ENCODE data around the gene HHLA2.

HHLA2 gene

DNA sequence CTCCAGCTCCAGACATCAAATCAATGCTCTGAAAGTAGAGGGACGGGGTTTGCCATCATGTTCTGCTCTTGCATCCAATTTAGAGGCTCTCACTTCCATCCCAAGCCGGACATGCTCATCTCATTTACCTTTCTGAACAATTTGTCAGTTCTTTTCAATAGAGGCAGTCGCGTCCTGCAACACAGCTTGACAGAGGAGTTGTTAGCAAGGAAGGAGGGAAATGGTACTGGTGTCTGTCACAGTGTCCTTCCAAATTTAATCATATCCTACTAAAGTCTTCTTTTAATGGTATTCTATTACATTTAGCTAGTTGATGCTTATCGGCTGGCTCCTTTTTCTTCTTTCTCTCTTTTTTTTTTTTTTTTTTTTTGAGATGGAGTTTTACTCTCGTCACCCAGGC, 45.6 kb downstream of the HHLA2 start:
- ATAC-seq = no peak
- TF ChIP-seq GLIS3 (CRISPR knock-in tag; IDR thresholded peaks at IDR 0.05) (no peak), SNAI2 (CRISPR knock-in tag; IDR thresholded peaks at IDR 0.05) (no peak), PPARA (CRISPR knock-in tag; IDR thresholded peaks at IDR 0.05; ENCODE audit: borderline replicate concordance) (no peak), TOX (CRISPR knock-in tag; IDR thresholded peaks at IDR 0.05; ENCODE audit: borderline replicate concordance) (no peak), CSDC2 (CRISPR knock-in tag; IDR thresholded peaks at IDR 0.05) (no peak), ZC3H10 (CRISPR knock-in tag; IDR thresholded peaks at IDR 0.05) (no peak), ZNF8 (CRISPR knock-in tag; IDR thresholded peaks at IDR 0.05) (no peak)
- TF ChIP-seq, protein P1, sequence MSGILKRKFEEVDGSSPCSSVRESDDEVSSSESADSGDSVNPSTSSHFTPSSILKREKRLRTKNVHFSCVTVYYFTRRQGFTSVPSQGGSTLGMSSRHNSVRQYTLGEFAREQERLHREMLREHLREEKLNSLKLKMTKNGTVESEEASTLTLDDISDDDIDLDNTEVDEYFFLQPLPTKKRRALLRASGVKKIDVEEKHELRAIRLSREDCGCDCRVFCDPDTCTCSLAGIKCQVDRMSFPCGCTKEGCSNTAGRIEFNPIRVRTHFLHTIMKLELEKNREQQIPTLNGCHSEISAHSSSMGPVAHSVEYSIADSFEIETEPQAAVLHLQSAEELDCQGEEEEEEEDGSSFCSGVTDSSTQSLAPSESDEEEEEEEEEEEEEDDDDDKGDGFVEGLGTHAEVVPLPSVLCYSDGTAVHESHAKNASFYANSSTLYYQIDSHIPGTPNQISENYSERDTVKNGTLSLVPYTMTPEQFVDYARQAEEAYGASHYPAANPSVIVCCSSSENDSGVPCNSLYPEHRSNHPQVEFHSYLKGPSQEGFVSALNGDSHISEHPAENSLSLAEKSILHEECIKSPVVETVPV (CRISPR knock-in tag; IDR thresholded peaks at IDR 0.05) = no peak
- TF ChIP-seq, protein P2, sequence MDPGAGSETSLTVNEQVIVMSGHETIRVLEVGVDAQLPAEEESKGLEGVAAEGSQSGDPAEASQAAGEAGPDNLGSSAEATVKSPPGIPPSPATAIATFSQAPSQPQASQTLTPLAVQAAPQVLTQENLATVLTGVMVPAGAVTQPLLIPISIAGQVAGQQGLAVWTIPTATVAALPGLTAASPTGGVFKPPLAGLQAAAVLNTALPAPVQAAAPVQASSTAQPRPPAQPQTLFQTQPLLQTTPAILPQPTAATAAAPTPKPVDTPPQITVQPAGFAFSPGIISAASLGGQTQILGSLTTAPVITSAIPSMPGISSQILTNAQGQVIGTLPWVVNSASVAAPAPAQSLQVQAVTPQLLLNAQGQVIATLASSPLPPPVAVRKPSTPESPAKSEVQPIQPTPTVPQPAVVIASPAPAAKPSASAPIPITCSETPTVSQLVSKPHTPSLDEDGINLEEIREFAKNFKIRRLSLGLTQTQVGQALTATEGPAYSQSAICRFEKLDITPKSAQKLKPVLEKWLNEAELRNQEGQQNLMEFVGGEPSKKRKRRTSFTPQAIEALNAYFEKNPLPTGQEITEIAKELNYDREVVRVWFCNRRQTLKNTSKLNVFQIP (CRISPR knock-in tag; IDR thresholded peaks at IDR 0.05; ENCODE audit: borderline replicate concordance, low read depth) = no peak
- TF ChIP-seq, protein P3, sequence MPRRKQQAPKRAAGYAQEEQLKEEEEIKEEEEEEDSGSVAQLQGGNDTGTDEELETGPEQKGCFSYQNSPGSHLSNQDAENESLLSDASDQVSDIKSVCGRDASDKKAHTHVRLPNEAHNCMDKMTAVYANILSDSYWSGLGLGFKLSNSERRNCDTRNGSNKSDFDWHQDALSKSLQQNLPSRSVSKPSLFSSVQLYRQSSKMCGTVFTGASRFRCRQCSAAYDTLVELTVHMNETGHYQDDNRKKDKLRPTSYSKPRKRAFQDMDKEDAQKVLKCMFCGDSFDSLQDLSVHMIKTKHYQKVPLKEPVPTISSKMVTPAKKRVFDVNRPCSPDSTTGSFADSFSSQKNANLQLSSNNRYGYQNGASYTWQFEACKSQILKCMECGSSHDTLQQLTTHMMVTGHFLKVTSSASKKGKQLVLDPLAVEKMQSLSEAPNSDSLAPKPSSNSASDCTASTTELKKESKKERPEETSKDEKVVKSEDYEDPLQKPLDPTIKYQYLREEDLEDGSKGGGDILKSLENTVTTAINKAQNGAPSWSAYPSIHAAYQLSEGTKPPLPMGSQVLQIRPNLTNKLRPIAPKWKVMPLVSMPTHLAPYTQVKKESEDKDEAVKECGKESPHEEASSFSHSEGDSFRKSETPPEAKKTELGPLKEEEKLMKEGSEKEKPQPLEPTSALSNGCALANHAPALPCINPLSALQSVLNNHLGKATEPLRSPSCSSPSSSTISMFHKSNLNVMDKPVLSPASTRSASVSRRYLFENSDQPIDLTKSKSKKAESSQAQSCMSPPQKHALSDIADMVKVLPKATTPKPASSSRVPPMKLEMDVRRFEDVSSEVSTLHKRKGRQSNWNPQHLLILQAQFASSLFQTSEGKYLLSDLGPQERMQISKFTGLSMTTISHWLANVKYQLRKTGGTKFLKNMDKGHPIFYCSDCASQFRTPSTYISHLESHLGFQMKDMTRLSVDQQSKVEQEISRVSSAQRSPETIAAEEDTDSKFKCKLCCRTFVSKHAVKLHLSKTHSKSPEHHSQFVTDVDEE (CRISPR knock-in tag; IDR thresholded peaks at IDR 0.05) = no peak

DNA sequence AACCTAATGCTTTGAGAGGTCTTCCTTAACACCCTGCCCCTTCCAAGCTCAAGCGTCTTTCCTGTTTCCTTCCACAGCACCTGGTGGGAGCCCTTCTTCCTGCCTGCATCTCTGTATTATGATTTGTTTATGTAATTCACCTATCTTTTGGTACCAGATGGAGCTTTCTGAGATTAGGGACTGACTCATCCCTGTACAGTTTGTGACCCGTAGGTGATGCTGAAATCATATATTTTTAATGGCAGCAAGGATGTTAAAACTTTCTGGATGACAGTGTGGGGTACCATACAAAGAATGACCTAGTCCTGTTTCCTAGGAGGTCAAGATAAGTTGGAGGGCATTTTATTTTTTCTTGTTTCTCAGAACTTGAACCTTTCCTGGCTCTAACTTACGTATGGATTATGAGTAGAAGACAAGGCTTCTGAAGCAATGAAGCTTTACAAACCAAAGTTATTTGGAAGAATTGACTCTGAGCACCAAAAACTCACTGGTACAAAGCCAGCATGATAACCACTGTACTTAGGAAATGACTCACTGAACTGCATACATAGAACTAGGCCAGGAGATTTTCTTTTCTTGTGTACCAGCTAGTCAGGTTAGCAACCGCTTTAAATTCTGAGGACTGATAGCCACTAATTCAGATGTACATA, 46.6 kb downstream of the HHLA2 start:
- TF ChIP-seq TOX (CRISPR knock-in tag; IDR thresholded peaks at IDR 0.05; ENCODE audit: borderline replicate concordance) = no peak
- no peak for TF ChIP-seq ZFP3 (CRISPR knock-in tag; IDR thresholded peaks at IDR 0.05)
- TF ChIP-seq ARNTL (CRISPR knock-in tag; IDR thresholded peaks at IDR 0.05; ENCODE audit: borderline replicate concordance, low read depth) = no peak
- no peak for TF ChIP-seq GLIS3 (CRISPR knock-in tag; IDR thresholded peaks at IDR 0.05)
- no peak for TF ChIP-seq CSDC2 (CRISPR knock-in tag; IDR thresholded peaks at IDR 0.05)
- peak; percentile 28; the same call in 1 of the 3 replicates for ATAC-seq

DNA sequence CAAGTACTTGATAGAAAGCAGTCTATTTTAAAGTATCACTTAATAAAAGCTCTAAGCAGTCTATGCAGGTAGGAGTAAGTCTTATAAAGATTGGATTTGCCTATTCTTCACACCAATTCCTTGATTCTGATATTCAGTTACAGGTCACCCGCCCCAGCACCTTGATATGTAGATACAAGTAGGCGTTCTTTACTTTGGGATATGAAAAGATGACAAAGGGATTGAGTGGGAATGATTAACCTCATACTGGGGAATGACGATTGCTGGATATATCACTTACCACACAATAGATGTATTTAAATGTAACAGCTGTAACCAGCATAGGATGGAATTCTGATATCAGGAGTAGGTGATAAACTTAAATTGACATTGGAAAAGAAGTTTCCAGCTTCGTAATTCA, 47.1 kb downstream of the HHLA2 start:
- no peak for ATAC-seq
- TF ChIP-seq ZNF565 (CRISPR knock-in tag; conservative IDR thresholded peaks at IDR 0.05; ENCODE audit: low read depth) (no peak), ZNF70 (CRISPR knock-in tag; IDR thresholded peaks at IDR 0.05) (no peak), BACH2 (CRISPR knock-in tag; IDR thresholded peaks at IDR 0.05; ENCODE audit: borderline replicate concordance) (no peak)
- TF ChIP-seq, protein P4, sequence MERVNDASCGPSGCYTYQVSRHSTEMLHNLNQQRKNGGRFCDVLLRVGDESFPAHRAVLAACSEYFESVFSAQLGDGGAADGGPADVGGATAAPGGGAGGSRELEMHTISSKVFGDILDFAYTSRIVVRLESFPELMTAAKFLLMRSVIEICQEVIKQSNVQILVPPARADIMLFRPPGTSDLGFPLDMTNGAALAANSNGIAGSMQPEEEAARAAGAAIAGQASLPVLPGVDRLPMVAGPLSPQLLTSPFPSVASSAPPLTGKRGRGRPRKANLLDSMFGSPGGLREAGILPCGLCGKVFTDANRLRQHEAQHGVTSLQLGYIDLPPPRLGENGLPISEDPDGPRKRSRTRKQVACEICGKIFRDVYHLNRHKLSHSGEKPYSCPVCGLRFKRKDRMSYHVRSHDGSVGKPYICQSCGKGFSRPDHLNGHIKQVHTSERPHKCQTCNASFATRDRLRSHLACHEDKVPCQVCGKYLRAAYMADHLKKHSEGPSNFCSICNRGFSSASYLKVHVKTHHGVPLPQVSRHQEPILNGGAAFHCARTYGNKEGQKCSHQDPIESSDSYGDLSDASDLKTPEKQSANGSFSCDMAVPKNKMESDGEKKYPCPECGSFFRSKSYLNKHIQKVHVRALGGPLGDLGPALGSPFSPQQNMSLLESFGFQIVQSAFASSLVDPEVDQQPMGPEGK (CRISPR knock-in tag; IDR thresholded peaks at IDR 0.05; ENCODE audit: borderline replicate concordance) = no peak

DNA sequence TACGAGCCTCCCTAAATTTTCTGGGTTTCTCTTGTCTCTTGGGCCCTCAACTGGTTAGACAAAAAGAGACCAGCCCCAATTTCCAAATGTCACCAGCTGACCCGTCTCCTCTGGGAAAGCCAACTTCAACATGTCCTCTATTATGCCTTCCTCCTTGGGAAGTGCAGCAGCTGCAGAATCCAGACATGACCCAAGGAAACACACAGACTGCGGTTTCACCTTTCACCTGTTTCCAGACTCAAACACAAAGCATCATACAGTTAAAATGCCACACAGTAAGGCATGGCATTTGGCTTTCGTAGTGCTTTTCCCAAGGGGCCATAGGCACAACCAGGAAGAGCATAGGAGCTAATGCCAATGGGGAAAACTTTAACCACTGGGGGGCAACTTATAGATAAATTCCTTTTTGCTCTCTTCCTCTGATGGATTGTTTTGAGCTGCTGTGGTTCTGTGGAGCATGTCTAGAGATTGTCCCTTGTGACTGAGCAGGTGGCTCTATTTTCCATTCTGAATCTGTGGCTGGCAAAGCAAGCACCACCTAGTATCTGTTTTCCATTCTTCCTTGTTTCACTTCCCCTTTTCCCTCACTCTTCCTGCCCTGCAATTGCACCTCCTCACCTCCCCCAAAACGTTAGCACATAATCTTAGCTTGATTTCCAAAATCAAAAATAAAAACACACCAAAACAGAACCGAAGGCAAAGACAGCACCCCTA, 49.3 kb downstream of the HHLA2 start:
- no peak for ATAC-seq
- no peak for TF ChIP-seq ISL1 (CRISPR knock-in tag; IDR thresholded peaks at IDR 0.05)
- no peak for TF ChIP-seq ZFP3 (CRISPR knock-in tag; IDR thresholded peaks at IDR 0.05)
- TF ChIP-seq ZNF70 (CRISPR knock-in tag; IDR thresholded peaks at IDR 0.05) = no peak
- no peak for TF ChIP-seq BACH2 (CRISPR knock-in tag; IDR thresholded peaks at IDR 0.05; ENCODE audit: borderline replicate concordance)
- TF ChIP-seq SNAI2 (CRISPR knock-in tag; IDR thresholded peaks at IDR 0.05) = no peak
- no peak for TF ChIP-seq GLIS3 (CRISPR knock-in tag; IDR thresholded peaks at IDR 0.05)
- no peak for TF ChIP-seq OSR1 (CRISPR knock-in tag; IDR thresholded peaks at IDR 0.05)
- no peak for TF ChIP-seq ZNF565 (CRISPR knock-in tag; conservative IDR thresholded peaks at IDR 0.05; ENCODE audit: low read depth)
- TF ChIP-seq, protein P5, sequence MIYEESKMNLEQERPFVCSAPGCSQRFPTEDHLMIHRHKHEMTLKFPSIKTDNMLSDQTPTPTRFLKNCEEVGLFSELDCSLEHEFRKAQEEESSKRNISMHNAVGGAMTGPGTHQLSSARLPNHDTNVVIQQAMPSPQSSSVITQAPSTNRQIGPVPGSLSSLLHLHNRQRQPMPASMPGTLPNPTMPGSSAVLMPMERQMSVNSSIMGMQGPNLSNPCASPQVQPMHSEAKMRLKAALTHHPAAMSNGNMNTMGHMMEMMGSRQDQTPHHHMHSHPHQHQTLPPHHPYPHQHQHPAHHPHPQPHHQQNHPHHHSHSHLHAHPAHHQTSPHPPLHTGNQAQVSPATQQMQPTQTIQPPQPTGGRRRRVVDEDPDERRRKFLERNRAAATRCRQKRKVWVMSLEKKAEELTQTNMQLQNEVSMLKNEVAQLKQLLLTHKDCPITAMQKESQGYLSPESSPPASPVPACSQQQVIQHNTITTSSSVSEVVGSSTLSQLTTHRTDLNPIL (CRISPR knock-in tag; IDR thresholded peaks at IDR 0.05; ENCODE audit: low read depth) = no peak
- no peak for TF ChIP-seq ZFP30 (CRISPR knock-in tag; IDR thresholded peaks at IDR 0.05)
- TF ChIP-seq PPARA (CRISPR knock-in tag; IDR thresholded peaks at IDR 0.05; ENCODE audit: borderline replicate concordance) = no peak
- TF ChIP-seq ESRRG (CRISPR knock-in tag; IDR thresholded peaks at IDR 0.05) = no peak
- TF ChIP-seq, protein P3 (CRISPR knock-in tag; IDR thresholded peaks at IDR 0.05) = no peak
- TF ChIP-seq ZC3H10 (CRISPR knock-in tag; IDR thresholded peaks at IDR 0.05) = no peak

Data from SK-N-SH treated with all-trans-retinoic acid at 6 μM for 48 hours (cell line).